Memory B cell (primary cell): ENCODE results near the gene TNS1.

ENCODE experiments used
- ATAC-seq: fragments of 150-1000 bp; cut with Tn5 transposase; 2 replicates; pipeline ENCODE4 v1.10.0; 2021; ENCODE audit warnings: low read depth, mild to moderate bottlenecking, moderate library complexity
- DNase-seq, 2 donors: peaks; one replicate each; pipeline ENCODE4 v3.0.0; 2022; ENCODE audit warnings: low spot score in 2 of 2
- H3K27ac Mint-ChIP-seq: one replicate; pipeline ENCODE4 v1.8.0; 2022; ENCODE audit warnings: mild to moderate bottlenecking, moderate library complexity, mixed read lengths
- H3K27me3 Mint-ChIP-seq: one replicate; pipeline ENCODE4 v1.8.0; 2022; ENCODE audit warnings: mixed read lengths
- H3K36me3 Mint-ChIP-seq: one replicate; pipeline ENCODE4 v1.8.0; 2022; ENCODE audit warnings: mild to moderate bottlenecking, mixed read lengths
- H3K4me1 Mint-ChIP-seq: one replicate; pipeline ENCODE4 v1.8.0; 2022; ENCODE audit warnings: mixed read lengths
- H3K4me3 Mint-ChIP-seq: one replicate; pipeline ENCODE4 v1.8.0; 2022; ENCODE audit warnings: mild to moderate bottlenecking, moderate library complexity, mixed read lengths
- H3K9me3 Mint-ChIP-seq: one replicate; pipeline ENCODE4 v1.8.0; 2022; ENCODE audit warnings: mixed read lengths

The TNS1 gene

DNA sequence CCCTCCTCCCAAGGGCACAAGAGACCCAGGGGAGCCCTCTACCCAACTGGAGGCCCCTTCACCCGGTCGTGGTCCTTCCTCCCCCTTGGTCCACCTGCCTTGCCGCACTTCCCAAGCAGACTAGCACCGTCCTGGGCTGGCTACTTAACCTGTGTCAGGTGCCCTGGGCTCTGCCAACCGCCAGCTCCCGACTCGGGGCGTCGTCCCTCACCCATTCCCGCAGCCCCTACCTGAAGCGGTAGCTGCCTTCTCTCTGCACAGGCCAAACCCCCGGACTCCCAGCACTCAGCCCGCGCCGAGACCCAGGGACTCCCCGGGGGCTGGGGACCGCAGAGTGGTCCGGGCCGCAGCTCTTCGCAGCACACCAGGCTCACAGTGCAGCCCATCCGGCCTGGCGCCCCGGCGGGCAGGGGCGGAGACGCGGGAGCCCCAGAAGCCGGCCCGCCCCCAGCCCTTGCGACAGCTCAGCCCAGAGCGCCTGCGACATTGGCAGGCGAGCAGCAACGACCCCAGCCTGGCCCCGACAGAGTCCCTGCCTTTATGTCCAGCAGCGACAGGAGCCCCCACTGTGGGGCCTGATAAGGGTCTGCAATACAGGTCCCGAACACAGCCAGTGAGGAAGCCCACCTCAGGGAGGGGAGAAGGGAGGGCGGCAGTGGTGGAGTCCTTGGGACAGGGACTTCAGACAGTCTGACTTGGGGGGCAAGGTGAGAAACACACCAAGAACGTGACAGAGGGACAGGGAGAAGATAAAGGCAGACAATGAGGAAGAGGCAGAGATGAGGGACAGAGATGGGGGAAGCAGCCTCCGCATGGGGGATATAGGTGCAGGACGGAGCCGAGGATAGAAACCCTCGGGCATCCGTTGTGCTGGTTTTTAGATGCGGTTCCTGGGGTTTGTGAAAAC is 31.0 kb upstream of the TNS1 start:
- DNase-seq (no peak), ATAC-seq (peak; percentile 4)
- Mint-ChIP-seq H3K9me3 (no peaks in the 10 kb centered on the region), H3K36me3 (no peaks in the 10 kb centered on the region), H3K4me1 (peaks cover 3% of the 10 kb centered on the region), H3K4me3 (peak overlapping the region; percentile 74), H3K27me3 (peaks cover 5% of the 10 kb centered on the region), H3K27ac (peak overlapping the region; percentile 38)

- H3K4me3 Mint-ChIP-seq: no peak overlapping the region
- peaks cover 3% of the 10 kb centered on the region for H3K4me1 Mint-ChIP-seq
- peaks cover 2% of the 10 kb centered on the region for H3K27me3 Mint-ChIP-seq
- DNase-seq (no peak), ATAC-seq (no peak)
- H3K27ac Mint-ChIP-seq: no peak overlapping the region
- no peaks in the 10 kb centered on the region for H3K36me3 Mint-ChIP-seq
- H3K9me3 Mint-ChIP-seq: no peaks in the 10 kb centered on the region
Observed at GRCh38 chr2:218033208-218033589, 30.4 kb upstream of the TNS1 start.

DNA sequence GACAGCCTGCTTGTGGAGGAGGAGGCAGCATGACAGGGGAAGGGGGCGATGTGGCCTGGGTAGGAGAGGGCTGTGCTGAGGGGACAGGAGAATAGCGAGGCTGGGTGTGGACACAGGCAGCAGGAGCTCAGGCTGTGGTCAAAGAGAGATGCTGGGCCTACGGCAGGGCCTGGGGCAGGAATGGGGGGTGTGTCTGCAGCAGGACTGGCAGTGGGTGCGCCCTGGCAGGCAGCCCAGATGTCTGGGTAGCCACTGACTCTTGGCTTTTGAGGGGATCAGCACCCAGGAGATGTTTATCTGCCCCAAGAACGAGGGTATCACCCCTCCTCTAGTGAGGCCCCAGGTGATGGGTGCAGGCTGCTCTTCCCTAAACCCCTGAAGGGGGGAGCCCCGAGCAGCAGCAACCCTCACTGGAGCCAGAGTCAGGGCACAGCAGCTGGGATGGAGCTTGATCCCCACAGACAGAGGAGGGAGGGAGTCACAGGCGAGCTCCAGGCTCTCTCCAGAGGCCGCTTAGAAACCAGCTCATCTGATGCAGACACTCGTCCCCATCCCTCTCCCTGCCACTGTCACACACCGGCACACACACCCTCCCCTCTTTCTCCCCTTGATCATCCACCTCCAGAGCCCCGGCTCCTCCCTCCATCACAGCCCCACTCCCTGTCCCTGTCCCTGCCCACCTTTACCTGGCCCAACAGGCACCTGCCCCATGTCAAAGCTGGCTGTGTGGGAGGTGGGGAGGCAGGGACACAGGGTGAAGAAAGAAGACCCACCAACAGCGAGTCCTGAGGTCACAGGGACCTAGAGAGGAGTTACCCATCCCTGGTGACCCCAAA is 29.8 kb upstream of the TNS1 start:
- DNase-seq: peak in 1 of 2 donors; percentile 9
- no peak overlapping the region for H3K4me3 Mint-ChIP-seq
- H3K4me1 Mint-ChIP-seq: peaks cover 3% of the 10 kb centered on the region
- no peaks in the 10 kb centered on the region for H3K9me3 Mint-ChIP-seq
- H3K27ac Mint-ChIP-seq: no peak overlapping the region
- H3K36me3 Mint-ChIP-seq: no peaks in the 10 kb centered on the region
- H3K27me3 Mint-ChIP-seq: peaks cover 2% of the 10 kb centered on the region
- no peak for ATAC-seq

GRCh38 chr2:218031771-218032257 is 29.0 kb upstream of the TNS1 start:
- ATAC-seq: no peak
- Mint-ChIP-seq H3K36me3 (no peaks in the 10 kb centered on the region), H3K27me3 (peaks cover 2% of the 10 kb centered on the region), H3K27ac (no peak overlapping the region), H3K4me1 (peaks cover 3% of the 10 kb centered on the region), H3K9me3 (no peaks in the 10 kb centered on the region), H3K4me3 (no peak overlapping the region)
- no peak for DNase-seq

DNA sequence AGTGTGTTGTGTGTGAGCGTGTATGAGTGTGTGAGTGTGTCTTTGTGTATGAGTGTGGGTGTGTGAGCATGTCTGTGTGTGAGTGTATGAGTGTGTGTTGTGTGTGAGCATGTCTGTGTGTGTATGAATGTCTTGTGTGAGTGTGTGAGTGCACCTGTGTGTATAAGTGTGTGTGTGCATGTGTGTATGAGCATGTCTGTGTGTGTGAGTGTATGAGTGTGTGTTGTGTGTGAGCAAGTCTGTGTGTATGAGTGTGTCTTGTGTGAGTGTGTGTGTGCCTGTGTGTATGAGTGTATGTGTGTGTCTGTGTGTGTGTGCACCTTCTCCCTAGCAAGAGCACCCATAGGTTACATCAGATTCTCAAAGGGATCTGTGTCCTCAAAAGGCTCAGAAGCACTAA is 28.5 kb upstream of the TNS1 start:
- peaks cover 2% of the 10 kb centered on the region for H3K27me3 Mint-ChIP-seq
- H3K4me3 Mint-ChIP-seq: no peak overlapping the region
- H3K4me1 Mint-ChIP-seq: peaks cover 3% of the 10 kb centered on the region
- DNase-seq: peak in 1 of 2 donors; percentile 4
- no peak for ATAC-seq
- H3K36me3 Mint-ChIP-seq: no peaks in the 10 kb centered on the region
- no peak overlapping the region for H3K27ac Mint-ChIP-seq
- H3K9me3 Mint-ChIP-seq: no peaks in the 10 kb centered on the region

GRCh38 chr2:218030409-218031195 is 27.8 kb upstream of the TNS1 start:
- DNase-seq: peak in 1 of 2 donors; percentile 8
- Mint-ChIP-seq H3K9me3 (no peaks in the 10 kb centered on the region), H3K27ac (no peak overlapping the region), H3K4me1 (peaks cover 3% of the 10 kb centered on the region), H3K4me3 (no peak overlapping the region), H3K27me3 (peaks cover 2% of the 10 kb centered on the region), H3K36me3 (no peaks in the 10 kb centered on the region)
- ATAC-seq: no peak

DNA sequence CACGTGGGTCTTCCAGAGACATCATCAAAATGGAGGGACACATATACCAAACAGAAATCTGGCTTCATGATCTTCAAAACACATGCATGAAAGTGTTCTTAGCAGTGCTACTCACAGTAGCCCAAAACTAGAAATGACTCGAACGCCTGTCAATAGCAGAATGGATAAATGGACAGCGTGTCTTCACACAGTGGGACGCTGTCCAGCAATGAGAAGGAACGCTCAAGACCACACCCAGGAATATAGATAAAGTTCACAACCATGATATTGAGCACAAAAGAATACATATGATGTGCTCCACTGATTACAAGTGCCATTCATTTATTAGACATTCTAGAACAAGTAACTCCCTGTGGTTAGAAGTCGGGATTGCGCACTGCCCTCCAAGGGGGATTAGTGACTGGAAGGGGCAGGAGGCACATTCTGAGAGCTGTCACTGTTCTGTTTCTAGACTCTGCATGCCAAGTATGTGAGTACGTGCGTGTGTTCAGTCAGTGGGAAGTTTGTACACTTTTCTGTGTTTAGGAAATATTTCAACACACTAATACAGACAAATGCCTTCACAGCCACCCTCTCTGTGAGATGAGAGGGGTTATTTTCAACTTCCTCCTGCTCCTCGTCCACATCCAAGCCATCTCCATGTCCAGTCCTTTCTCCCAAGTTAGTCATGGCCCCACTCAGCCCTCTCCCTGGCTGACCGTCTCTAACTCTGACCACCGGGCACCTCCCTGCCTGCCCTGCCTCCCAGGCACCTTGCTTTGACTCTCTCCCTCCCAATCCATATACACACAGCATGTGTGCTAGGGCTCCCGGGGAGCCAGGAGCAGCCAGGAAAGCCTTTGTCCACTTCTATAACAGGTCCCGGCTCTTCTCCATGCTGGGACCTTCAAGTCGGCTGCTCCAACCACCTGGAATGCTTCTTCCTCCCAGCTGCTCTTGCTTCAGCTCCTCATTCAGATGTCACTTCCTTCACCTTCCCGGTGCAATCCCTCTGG is 26.9 kb upstream of the TNS1 start:
- H3K36me3 Mint-ChIP-seq: no peaks in the 10 kb centered on the region
- H3K4me3 Mint-ChIP-seq: no peak overlapping the region
- DNase-seq (peak in 1 of 2 donors; percentile 5), ATAC-seq (no peak)
- peaks cover 2% of the 10 kb centered on the region for H3K27me3 Mint-ChIP-seq
- H3K27ac Mint-ChIP-seq: no peak overlapping the region
- peaks cover 3% of the 10 kb centered on the region for H3K4me1 Mint-ChIP-seq
- no peaks in the 10 kb centered on the region for H3K9me3 Mint-ChIP-seq

GRCh38 chr2:218028562-218029348 is 26.0 kb upstream of the TNS1 start:
- no peaks in the 10 kb centered on the region for H3K36me3 Mint-ChIP-seq
- H3K27ac Mint-ChIP-seq: no peak overlapping the region
- no peaks in the 10 kb centered on the region for H3K9me3 Mint-ChIP-seq
- no peaks in the 10 kb centered on the region for H3K4me1 Mint-ChIP-seq
- ATAC-seq: no peak
- no peak overlapping the region for H3K4me3 Mint-ChIP-seq
- H3K27me3 Mint-ChIP-seq: no peaks in the 10 kb centered on the region
- DNase-seq: no peak

DNA sequence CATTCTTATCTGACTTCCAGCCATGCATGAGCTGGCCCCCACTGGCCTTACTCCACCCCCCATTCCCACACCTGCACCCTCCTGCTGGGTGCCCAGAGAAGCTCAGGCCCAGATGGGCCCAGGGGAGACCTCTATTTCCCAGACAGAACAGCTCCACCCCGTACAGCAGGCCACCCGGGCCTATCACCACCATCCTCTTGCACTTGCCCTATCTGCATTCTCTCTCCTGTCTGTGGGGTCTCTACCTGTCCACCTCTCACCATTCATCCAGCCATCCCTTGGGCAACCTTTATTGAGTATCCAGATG is 25.3 kb upstream of the TNS1 start:
- no peak overlapping the region for H3K27ac Mint-ChIP-seq
- no peaks in the 10 kb centered on the region for H3K4me1 Mint-ChIP-seq
- ATAC-seq: no peak
- no peaks in the 10 kb centered on the region for H3K9me3 Mint-ChIP-seq
- no peaks in the 10 kb centered on the region for H3K27me3 Mint-ChIP-seq
- H3K4me3 Mint-ChIP-seq: no peak overlapping the region
- no peaks in the 10 kb centered on the region for H3K36me3 Mint-ChIP-seq
- DNase-seq: no peak

DNA sequence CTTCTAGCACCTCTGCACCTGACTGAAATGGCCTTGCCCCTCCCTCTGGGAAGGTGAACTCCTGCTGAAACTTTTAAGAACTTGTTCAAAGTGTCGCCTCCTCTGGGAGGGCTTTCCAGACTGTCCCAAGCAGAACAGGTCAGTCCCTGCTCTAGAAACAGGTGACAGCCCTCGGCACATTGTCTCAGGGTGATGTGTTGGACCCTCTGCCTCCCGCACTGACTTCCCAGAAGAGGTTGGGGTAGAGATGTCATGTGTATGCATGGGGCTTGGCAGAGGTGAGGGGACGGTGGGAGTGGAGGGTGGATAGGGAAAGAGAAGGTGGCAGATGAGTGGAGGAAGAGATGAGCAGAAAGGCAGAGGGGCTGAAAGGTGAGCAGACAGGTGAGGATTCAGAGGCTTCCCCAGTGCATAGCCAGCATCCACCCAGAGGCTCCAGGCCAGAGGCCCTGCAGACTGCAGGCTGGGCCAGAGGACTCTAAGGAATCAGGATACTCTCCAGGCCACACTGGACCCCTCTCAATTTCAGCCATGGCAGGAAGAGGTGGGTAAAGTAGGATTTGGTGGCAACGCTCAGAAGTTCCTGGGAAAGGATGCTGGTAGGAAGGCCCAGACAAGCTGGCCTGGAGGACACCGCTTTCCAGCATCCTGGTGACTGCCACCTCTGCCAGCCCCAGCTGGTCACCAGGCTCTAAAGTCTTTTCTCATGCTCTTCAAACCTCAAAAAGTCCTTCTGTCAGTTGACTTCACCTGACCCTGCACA is 24.8 kb upstream of the TNS1 start:
- DNase-seq (no peak), ATAC-seq (no peak)
- Mint-ChIP-seq H3K36me3 (no peaks in the 10 kb centered on the region), H3K4me3 (no peak overlapping the region), H3K27me3 (no peaks in the 10 kb centered on the region), H3K9me3 (no peaks in the 10 kb centered on the region), H3K4me1 (no peaks in the 10 kb centered on the region), H3K27ac (no peak overlapping the region)

GRCh38 chr2:218026676-218027425 is 24.1 kb upstream of the TNS1 start:
- ATAC-seq: no peak
- Mint-ChIP-seq H3K36me3 (no peaks in the 10 kb centered on the region), H3K4me1 (no peaks in the 10 kb centered on the region), H3K9me3 (no peaks in the 10 kb centered on the region), H3K27ac (no peak overlapping the region), H3K27me3 (peaks cover 2% of the 10 kb centered on the region), H3K4me3 (no peak overlapping the region)
- no peak for DNase-seq
